Osteocyte (in vitro differentiated cells): ENCODE data around the gene SNCB. TPM values are rescaled to one million over a fixed set of nuclear protein-coding genes. Genes with fewer than 3 reads are reported as not detected.

Experiments used
- DNase-seq: peaks from one replicate; pipeline ENCODE4 v3.0.0; 2021; ENCODE audit warnings: mixed read lengths; ENCODE audit not compliant: unreplicated experiment; ENCODE audit errors: extremely low spot score
- H3K27ac Mint-ChIP-seq: one replicate; pipeline ENCODE4 v1.8.0; 2021; ENCODE audit warnings: mild to moderate bottlenecking, mixed read lengths; ENCODE audit not compliant: unreplicated experiment
- H3K27me3 Mint-ChIP-seq: one replicate; pipeline ENCODE4 v1.8.0; 2021; ENCODE audit warnings: mixed read lengths; ENCODE audit not compliant: unreplicated experiment
- H3K36me3 Mint-ChIP-seq: one replicate; pipeline ENCODE4 v1.8.0; 2021; ENCODE audit warnings: mixed read lengths; ENCODE audit not compliant: unreplicated experiment
- H3K4me1 Mint-ChIP-seq: one replicate; pipeline ENCODE4 v1.8.0; 2021; ENCODE audit warnings: mixed read lengths; ENCODE audit not compliant: unreplicated experiment
- H3K4me3 Mint-ChIP-seq: one replicate; pipeline ENCODE4 v1.8.0; 2021; ENCODE audit warnings: mild to moderate bottlenecking, moderate library complexity, mixed read lengths; ENCODE audit not compliant: unreplicated experiment
- H3K9me3 Mint-ChIP-seq: one replicate; pipeline ENCODE4 v1.8.0; 2021; ENCODE audit warnings: mixed read lengths; ENCODE audit not compliant: unreplicated experiment
- total RNA-seq: library from RNA; stranded (reverse); gene quantifications from 2 replicates; pipeline ENCODE4 v1.2.1, GENCODE V29; 2021
- TF ChIP-seq, protein P1 (sequence below): fragments of 200-600 bp; sonication (generic); IDR thresholded peaks from 2 replicates; pipeline ENCODE4 v1.5.0; 2021; ENCODE audit warnings: antibody characterized with exemption, mild to moderate bottlenecking, moderate library complexity

The SNCB gene
- total RNA-seq, 1 donor from 2014 or later = not detected

GRCh38 chr5:176653401-176654385, 23.4 kb upstream of the SNCB start:
- DNase-seq = no peak
- Mint-ChIP-seq H3K4me1 (peaks cover 18% of the 10 kb centered on the region), H3K4me3 (no peak overlapping the region), H3K9me3 (no peaks in the 10 kb centered on the region), H3K27me3 (no peaks in the 10 kb centered on the region), H3K27ac (no peak overlapping the region), H3K36me3 (peaks cover 11% of the 10 kb centered on the region)
- TF ChIP-seq, protein P1, sequence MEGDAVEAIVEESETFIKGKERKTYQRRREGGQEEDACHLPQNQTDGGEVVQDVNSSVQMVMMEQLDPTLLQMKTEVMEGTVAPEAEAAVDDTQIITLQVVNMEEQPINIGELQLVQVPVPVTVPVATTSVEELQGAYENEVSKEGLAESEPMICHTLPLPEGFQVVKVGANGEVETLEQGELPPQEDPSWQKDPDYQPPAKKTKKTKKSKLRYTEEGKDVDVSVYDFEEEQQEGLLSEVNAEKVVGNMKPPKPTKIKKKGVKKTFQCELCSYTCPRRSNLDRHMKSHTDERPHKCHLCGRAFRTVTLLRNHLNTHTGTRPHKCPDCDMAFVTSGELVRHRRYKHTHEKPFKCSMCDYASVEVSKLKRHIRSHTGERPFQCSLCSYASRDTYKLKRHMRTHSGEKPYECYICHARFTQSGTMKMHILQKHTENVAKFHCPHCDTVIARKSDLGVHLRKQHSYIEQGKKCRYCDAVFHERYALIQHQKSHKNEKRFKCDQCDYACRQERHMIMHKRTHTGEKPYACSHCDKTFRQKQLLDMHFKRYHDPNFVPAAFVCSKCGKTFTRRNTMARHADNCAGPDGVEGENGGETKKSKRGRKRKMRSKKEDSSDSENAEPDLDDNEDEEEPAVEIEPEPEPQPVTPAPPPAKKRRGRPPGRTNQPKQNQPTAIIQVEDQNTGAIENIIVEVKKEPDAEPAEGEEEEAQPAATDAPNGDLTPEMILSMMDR = no peak

DNA sequence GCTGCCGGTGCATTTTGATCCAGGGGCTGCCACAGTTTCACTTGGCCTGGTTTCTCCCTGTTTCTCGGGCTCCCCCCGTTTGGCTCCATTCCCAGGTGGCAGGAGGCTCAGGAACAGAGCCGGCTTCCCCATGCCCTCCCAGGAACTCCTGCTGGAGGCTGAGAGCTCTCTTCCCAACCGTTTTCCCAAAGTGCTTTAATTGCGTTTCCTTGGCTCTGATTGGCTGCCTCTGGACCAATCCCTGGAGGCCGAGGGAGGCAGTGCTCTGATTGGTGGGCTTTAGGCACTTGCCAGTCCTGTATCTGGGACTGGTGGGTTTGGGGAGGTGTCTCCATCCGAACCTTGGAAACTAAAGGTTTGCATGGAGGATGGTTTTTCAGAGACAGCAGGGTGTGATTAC, 21.8 kb upstream of the SNCB start:
- H3K27ac Mint-ChIP-seq = no peak overlapping the region
- TF ChIP-seq, protein P1 = no peak
- no peak for DNase-seq
- H3K36me3 Mint-ChIP-seq = peaks cover 9% of the 10 kb centered on the region
- H3K4me1 Mint-ChIP-seq = peaks cover 16% of the 10 kb centered on the region
- H3K27me3 Mint-ChIP-seq = no peaks in the 10 kb centered on the region
- no peaks in the 10 kb centered on the region for H3K9me3 Mint-ChIP-seq
- H3K4me3 Mint-ChIP-seq = no peak overlapping the region

- H3K9me3 Mint-ChIP-seq = no peaks in the 10 kb centered on the region
- H3K4me1 Mint-ChIP-seq = peaks cover 21% of the 10 kb centered on the region
- DNase-seq = no peak
- H3K36me3 Mint-ChIP-seq = peaks cover 9% of the 10 kb centered on the region
- H3K27me3 Mint-ChIP-seq = no peaks in the 10 kb centered on the region
- TF ChIP-seq, protein P1 = no peak
- H3K27ac Mint-ChIP-seq = no peak overlapping the region
- H3K4me3 Mint-ChIP-seq = no peak overlapping the region
These were observed 21.2 kb upstream of the SNCB start for GRCh38 chr5:176651472-176651980.

- Mint-ChIP-seq H3K27ac (no peak overlapping the region), H3K27me3 (no peaks in the 10 kb centered on the region), H3K36me3 (peaks cover 7% of the 10 kb centered on the region), H3K4me3 (no peak overlapping the region), H3K4me1 (peaks cover 25% of the 10 kb centered on the region), H3K9me3 (no peaks in the 10 kb centered on the region)
- DNase-seq = no peak
- TF ChIP-seq, protein P1 = no peak
These were observed 20.1 kb upstream of the SNCB start for GRCh38 chr5:176650354-176650884.
